ENCODE measurements around the gene CKM. TPM values are rescaled to one million over a fixed set of nuclear protein-coding genes. Genes with fewer than 3 reads are reported as not detected.
"Not testable (repeated sequence)": the region's sequence is repeated elsewhere in the genome, so short reads cannot be mapped to it uniquely, and the experiment has no call there.

The CKM gene
- total and polyA plus RNA-seq, 4 donors, result 0.76 to 3.4 (median 0.96) TPM

DNA sequence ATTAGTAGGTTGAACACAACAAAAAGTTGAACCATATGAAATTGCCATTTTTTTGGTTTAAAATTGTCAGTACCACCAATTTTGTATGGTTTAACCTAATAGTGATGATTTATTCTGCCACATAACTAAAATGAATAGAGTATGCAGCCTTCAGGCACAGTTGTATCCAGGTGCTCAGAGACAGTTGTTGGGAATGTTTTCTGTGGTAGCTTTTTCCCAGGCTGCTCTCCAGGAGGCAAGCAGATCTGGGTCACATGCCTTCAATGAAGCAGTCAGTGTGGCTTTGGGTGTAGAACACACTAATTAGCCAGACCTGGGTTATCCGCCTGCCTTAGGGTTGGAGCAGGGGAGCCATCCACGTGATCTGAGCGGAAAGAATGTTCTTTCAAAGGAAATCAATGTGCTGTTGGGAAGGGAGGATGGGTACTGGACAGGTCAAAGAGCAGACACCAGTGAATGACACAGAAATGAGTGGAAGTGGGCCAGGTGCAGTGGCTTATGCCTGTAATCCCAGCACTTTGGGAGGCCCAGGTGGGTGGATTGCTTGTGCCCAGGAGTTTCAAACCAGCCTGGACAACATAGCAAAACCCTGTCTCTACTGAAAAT lies 43.0 kb downstream of the CKM start:
- Histone ChIP-seq H3K4me3 (ENCODE audit: low read depth, low read length) (no peak overlapping the region), H3K4me1 (ENCODE audit: control insufficient read depth, insufficient read depth, low read length) (peaks cover 5% of the 10 kb centered on the region), H3K36me3 (ENCODE audit: control insufficient read depth, insufficient read depth, low read length) (peaks cover 88% of the 10 kb centered on the region), H3K9me3 (ENCODE audit: control insufficient read depth, insufficient read depth, low read length) (no peaks in the 10 kb centered on the region), H3K27me3 (ENCODE audit: control insufficient read depth, insufficient read depth, low read length) (no peaks in the 10 kb centered on the region), H3K27ac (ENCODE audit: low read depth, low read length) (no peak overlapping the region)
- 84% methylated on average over 3 of the region's 3 CpGs for whole genome bisulfite sequencing (ENCODE audit: insufficient coverage)
- DNase-seq (ENCODE audit: low read depth in 4 of 6, low spot score in 6 of 6), result no peak

- H3K36me3 ChIP-seq (ENCODE audit: control insufficient read depth, insufficient read depth, low read length), result peaks cover 85% of the 10 kb centered on the region
Measured at GRCh38 chr19:45278087-45278486, 44.6 kb downstream of the CKM start.

GRCh38 chr19:45276284-45276687 lies 46.4 kb downstream of the CKM start:
- no peak overlapping the region for H3K4me3 ChIP-seq (ENCODE audit: low read depth, low read length)
- DNase-seq (ENCODE audit: low read depth in 4 of 6, low spot score in 6 of 6), result peak in 2 of 6 donors; percentile 50 to 68
- peaks cover 5% of the 10 kb centered on the region for H3K4me1 ChIP-seq (ENCODE audit: control insufficient read depth, insufficient read depth, low read length)
- no peaks in the 10 kb centered on the region for H3K9me3 ChIP-seq (ENCODE audit: control insufficient read depth, insufficient read depth, low read length)
- H3K27ac ChIP-seq (ENCODE audit: low read depth, low read length), result no peak overlapping the region
- no peaks in the 10 kb centered on the region for H3K27me3 ChIP-seq (ENCODE audit: control insufficient read depth, insufficient read depth, low read length)
- H3K36me3 ChIP-seq (ENCODE audit: control insufficient read depth, insufficient read depth, low read length), result peaks cover 80% of the 10 kb centered on the region
- no CpG with 5 or more reads among the region's 7 CpGs for WGBS (ENCODE audit: insufficient coverage)

More at GRCh38 chr19:45278087-45278486, 44.6 kb downstream of the CKM start:
- WGBS (ENCODE audit: insufficient coverage), result 93% methylated on average over 4 of the region's 10 CpGs
- no peak overlapping the region for H3K4me3 ChIP-seq (ENCODE audit: low read depth, low read length)
- DNase-seq (ENCODE audit: low read depth in 4 of 6, low spot score in 6 of 6), result no peak
- no peak overlapping the region for H3K27ac ChIP-seq (ENCODE audit: low read depth, low read length)
- H3K4me1 ChIP-seq (ENCODE audit: control insufficient read depth, insufficient read depth, low read length), result peaks cover 5% of the 10 kb centered on the region
- H3K27me3 ChIP-seq (ENCODE audit: control insufficient read depth, insufficient read depth, low read length), result no peaks in the 10 kb centered on the region
- no peaks in the 10 kb centered on the region for H3K9me3 ChIP-seq (ENCODE audit: control insufficient read depth, insufficient read depth, low read length)

DNA sequence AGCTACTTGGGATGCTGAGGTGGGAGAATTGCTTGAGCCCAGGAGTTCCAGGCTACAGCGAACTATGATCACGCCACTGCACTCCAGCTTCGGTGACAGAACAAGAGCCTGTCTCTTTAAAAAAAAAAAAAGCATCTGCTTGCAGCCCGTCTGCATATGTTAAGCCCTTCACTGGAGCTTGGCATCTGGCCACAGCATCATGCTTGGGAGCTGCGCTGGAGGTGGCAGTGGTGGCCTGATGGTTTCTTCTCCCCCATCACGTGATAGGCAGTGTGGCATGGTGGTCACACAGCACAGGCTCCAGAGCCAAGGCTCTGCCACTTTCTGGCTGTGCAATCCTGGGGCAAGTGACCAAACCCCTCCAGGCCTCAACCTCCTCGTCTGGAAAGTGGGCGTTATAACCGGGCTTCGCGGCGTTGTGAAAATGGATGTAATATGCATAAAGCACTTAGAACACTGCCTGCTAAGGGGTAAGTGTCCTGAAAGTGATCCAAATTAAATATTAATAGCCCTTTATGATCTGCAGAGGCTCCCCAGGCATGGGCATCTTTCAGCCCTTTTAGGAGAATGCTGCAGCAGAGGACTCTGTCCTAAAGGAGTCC lies 47.2 kb downstream of the CKM start:
- Histone ChIP-seq H3K36me3 (ENCODE audit: control insufficient read depth, insufficient read depth, low read length) (peaks cover 76% of the 10 kb centered on the region), H3K4me3 (ENCODE audit: low read depth, low read length) (no peak overlapping the region), H3K27ac (ENCODE audit: low read depth, low read length) (no peak overlapping the region), H3K9me3 (ENCODE audit: control insufficient read depth, insufficient read depth, low read length) (no peaks in the 10 kb centered on the region), H3K27me3 (ENCODE audit: control insufficient read depth, insufficient read depth, low read length) (no peaks in the 10 kb centered on the region), H3K4me1 (ENCODE audit: control insufficient read depth, insufficient read depth, low read length) (peaks cover 5% of the 10 kb centered on the region)
- WGBS (ENCODE audit: insufficient coverage), result 27% methylated on average over 6 of the region's 12 CpGs
- DNase-seq (ENCODE audit: low read depth in 4 of 6, low spot score in 6 of 6), result peak in 2 of 6 donors; percentile 75 to 76

GRCh38 chr19:45273521-45273855 lies 49.2 kb downstream of the CKM start:
- H3K4me3 ChIP-seq (ENCODE audit: low read depth, low read length), result no peak overlapping the region
- peaks cover 75% of the 10 kb centered on the region for H3K36me3 ChIP-seq (ENCODE audit: control insufficient read depth, insufficient read depth, low read length)
- WGBS (ENCODE audit: insufficient coverage), result 65% methylated on average over 14 of the region's 14 CpGs
- H3K9me3 ChIP-seq (ENCODE audit: control insufficient read depth, insufficient read depth, low read length), result no peaks in the 10 kb centered on the region
- H3K27me3 ChIP-seq (ENCODE audit: control insufficient read depth, insufficient read depth, low read length), result no peaks in the 10 kb centered on the region
- peak in 1 of 6 donors; percentile 22 for DNase-seq (ENCODE audit: low read depth in 4 of 6, low spot score in 6 of 6)
- H3K27ac ChIP-seq (ENCODE audit: low read depth, low read length), result no peak overlapping the region
- peaks cover 5% of the 10 kb centered on the region for H3K4me1 ChIP-seq (ENCODE audit: control insufficient read depth, insufficient read depth, low read length)

GRCh38 chr19:45271735-45272108 lies 51.0 kb downstream of the CKM start:
- WGBS (ENCODE audit: insufficient coverage), result 72% methylated on average over 7 of the region's 7 CpGs
- peaks cover 72% of the 10 kb centered on the region for H3K36me3 ChIP-seq (ENCODE audit: control insufficient read depth, insufficient read depth, low read length)
- no peak for DNase-seq (ENCODE audit: low read depth in 4 of 6, low spot score in 6 of 6)
- H3K4me3 ChIP-seq (ENCODE audit: low read depth, low read length), result no peak overlapping the region
- H3K9me3 ChIP-seq (ENCODE audit: control insufficient read depth, insufficient read depth, low read length), result no peaks in the 10 kb centered on the region
- H3K4me1 ChIP-seq (ENCODE audit: control insufficient read depth, insufficient read depth, low read length), result peaks cover 5% of the 10 kb centered on the region
- no peaks in the 10 kb centered on the region for H3K27me3 ChIP-seq (ENCODE audit: control insufficient read depth, insufficient read depth, low read length)
- H3K27ac ChIP-seq (ENCODE audit: low read depth, low read length), result no peak overlapping the region

GRCh38 chr19:45271098-45271734 lies 51.5 kb downstream of the CKM start:
- 78% methylated on average over 14 of the region's 21 CpGs for WGBS (ENCODE audit: insufficient coverage)
- Histone ChIP-seq H3K4me3 (ENCODE audit: low read depth, low read length) (no peak overlapping the region), H3K36me3 (ENCODE audit: control insufficient read depth, insufficient read depth, low read length) (peaks cover 71% of the 10 kb centered on the region), H3K27me3 (ENCODE audit: control insufficient read depth, insufficient read depth, low read length) (no peaks in the 10 kb centered on the region), H3K9me3 (ENCODE audit: control insufficient read depth, insufficient read depth, low read length) (no peaks in the 10 kb centered on the region), H3K4me1 (ENCODE audit: control insufficient read depth, insufficient read depth, low read length) (peaks cover 5% of the 10 kb centered on the region), H3K27ac (ENCODE audit: low read depth, low read length) (no peak overlapping the region)
- peak in 1 of 6 donors; percentile 62 for DNase-seq (ENCODE audit: low read depth in 4 of 6, low spot score in 6 of 6)

GRCh38 chr19:45269939-45270338 lies 52.7 kb downstream of the CKM start:
- not testable (repeated sequence) for H3K27me3 ChIP-seq (ENCODE audit: control insufficient read depth, insufficient read depth, low read length); H3K4me3 ChIP-seq (ENCODE audit: low read depth, low read length); H3K27ac ChIP-seq (ENCODE audit: low read depth, low read length); H3K4me1 ChIP-seq (ENCODE audit: control insufficient read depth, insufficient read depth, low read length); H3K9me3 ChIP-seq (ENCODE audit: control insufficient read depth, insufficient read depth, low read length); DNase-seq (ENCODE audit: low read depth in 4 of 6, low spot score in 6 of 6)
- WGBS (ENCODE audit: insufficient coverage), result 85% methylated on average over 13 of the region's 13 CpGs
- H3K36me3 ChIP-seq (ENCODE audit: control insufficient read depth, insufficient read depth, low read length), result peaks cover 75% of the 10 kb centered on the region

- DNase-seq (ENCODE audit: low read depth in 4 of 6, low spot score in 6 of 6), result no peak
- H3K27ac ChIP-seq (ENCODE audit: low read depth, low read length), result no peak overlapping the region
- H3K36me3 ChIP-seq (ENCODE audit: control insufficient read depth, insufficient read depth, low read length), result peaks cover 85% of the 10 kb centered on the region
- WGBS (ENCODE audit: insufficient coverage), result 94% methylated on average over 12 of the region's 12 CpGs
- no peaks in the 10 kb centered on the region for H3K27me3 ChIP-seq (ENCODE audit: control insufficient read depth, insufficient read depth, low read length)
- no peak overlapping the region for H3K4me3 ChIP-seq (ENCODE audit: low read depth, low read length)
- H3K4me1 ChIP-seq (ENCODE audit: control insufficient read depth, insufficient read depth, low read length), result no peaks in the 10 kb centered on the region
- no peaks in the 10 kb centered on the region for H3K9me3 ChIP-seq (ENCODE audit: control insufficient read depth, insufficient read depth, low read length)
Measured at GRCh38 chr19:45267296-45267695, 55.4 kb downstream of the CKM start.

DNA sequence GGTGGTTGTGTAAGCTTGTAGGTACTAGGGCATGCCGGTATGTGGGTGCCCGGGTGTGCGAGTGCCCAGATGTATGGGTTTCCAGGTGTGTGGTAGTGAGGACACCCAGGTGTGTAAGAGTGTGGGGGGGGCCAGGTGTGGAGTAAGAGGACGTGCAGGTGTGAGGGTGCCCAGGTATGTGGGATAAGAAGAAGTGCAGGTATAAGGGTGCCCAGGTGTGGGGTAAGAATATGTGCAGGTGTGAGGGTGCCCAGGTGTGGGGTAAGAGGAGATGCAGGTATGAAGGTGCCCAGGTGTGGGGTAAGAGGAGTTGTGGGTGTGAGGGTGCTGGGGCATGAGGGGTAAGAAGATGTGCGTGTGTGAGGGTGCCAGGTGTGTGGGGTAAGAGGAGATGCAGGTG lies 57.3 kb downstream of the CKM start:
- H3K27ac ChIP-seq (ENCODE audit: low read depth, low read length), result no peak overlapping the region
- no peaks in the 10 kb centered on the region for H3K4me1 ChIP-seq (ENCODE audit: control insufficient read depth, insufficient read depth, low read length)
- no peak for DNase-seq (ENCODE audit: low read depth in 4 of 6, low spot score in 6 of 6)
- H3K9me3 ChIP-seq (ENCODE audit: control insufficient read depth, insufficient read depth, low read length), result no peaks in the 10 kb centered on the region
- whole genome bisulfite sequencing (ENCODE audit: insufficient coverage), result 97% methylated on average over 5 of the region's 5 CpGs
- no peak overlapping the region for H3K4me3 ChIP-seq (ENCODE audit: low read depth, low read length)
- H3K36me3 ChIP-seq (ENCODE audit: control insufficient read depth, insufficient read depth, low read length), result peaks cover 76% of the 10 kb centered on the region
- no peaks in the 10 kb centered on the region for H3K27me3 ChIP-seq (ENCODE audit: control insufficient read depth, insufficient read depth, low read length)

Measured in spinal cord (tissue), 10 donors.